ENCODE results near the gene TBC1D22A.

Gene TBC1D22A

GRCh38 chr22:47035425-47035881 is 273.0 kb downstream of the TBC1D22A start:
- Histone ChIP-seq H3F3A (ENCODE audit: insufficient read depth, low read length) (no peaks in the 10 kb centered on the region), H3K36me3 (ENCODE audit: insufficient read depth, low read length) (peaks cover 8% of the 10 kb centered on the region; the same call in 1 of the 2 replicates), H3K79me2 (ENCODE audit: insufficient read depth, low read length) (no peaks in the 10 kb centered on the region)

GRCh38 chr22:47036352-47036751 is 273.9 kb downstream of the TBC1D22A start:
- no peaks in the 10 kb centered on the region for H3F3A ChIP-seq (ENCODE audit: insufficient read depth, low read length)
- no peaks in the 10 kb centered on the region for H3K4me1 ChIP-seq (ENCODE audit: insufficient read depth, low read length, severe bottlenecking)
- H3K27ac ChIP-seq (ENCODE audit: low read depth, low read length, poor library complexity, severe bottlenecking), result no peak overlapping the region
- H3K4me2 ChIP-seq (ENCODE audit: low read length), result no peak overlapping the region
- no peaks in the 10 kb centered on the region for H4K20me1 ChIP-seq (ENCODE audit: insufficient read depth, low read length)
- H3K79me2 ChIP-seq (ENCODE audit: insufficient read depth, low read length), result no peaks in the 10 kb centered on the region
- H3K9me2 ChIP-seq (ENCODE audit: low read depth, low read length), result no peaks in the 10 kb centered on the region
- H3K4me3 ChIP-seq (ENCODE audit: low read depth, low read length, poor library complexity, severe bottlenecking), result no peak overlapping the region
- H3K9me3 ChIP-seq (ENCODE audit: low read length), result no peaks in the 10 kb centered on the region
- no peak overlapping the region for H3K9ac ChIP-seq (ENCODE audit: low read length)
- H3K27me3 ChIP-seq (ENCODE audit: insufficient read depth, low read length), result no peaks in the 10 kb centered on the region
- no peak overlapping the region for H2AFZ ChIP-seq (ENCODE audit: low read length)
- peaks cover 8% of the 10 kb centered on the region; the same call in 1 of the 2 replicates for H3K36me3 ChIP-seq (ENCODE audit: insufficient read depth, low read length)
- no peak for TF ChIP-seq CTCF (IDR thresholded peaks at IDR 0.05; ENCODE audit: low read length)
- TF ChIP-seq EZH2 (IDR thresholded peaks at IDR 0.05; ENCODE audit: borderline replicate concordance, low read length), result no peak

More at GRCh38 chr22:47035425-47035881, 273.0 kb downstream of the TBC1D22A start:
- Histone ChIP-seq H3K27ac (ENCODE audit: low read depth, low read length, poor library complexity, severe bottlenecking) (no peak overlapping the region), H4K20me1 (ENCODE audit: insufficient read depth, low read length) (no peaks in the 10 kb centered on the region), H3K9me2 (ENCODE audit: low read depth, low read length) (no peaks in the 10 kb centered on the region), H2AFZ (ENCODE audit: low read length) (no peak overlapping the region), H3K9ac (ENCODE audit: low read length) (no peak overlapping the region), H3K4me1 (ENCODE audit: insufficient read depth, low read length, severe bottlenecking) (no peaks in the 10 kb centered on the region), H3K27me3 (ENCODE audit: insufficient read depth, low read length) (no peaks in the 10 kb centered on the region), H3K9me3 (ENCODE audit: low read length) (no peaks in the 10 kb centered on the region), H3K4me2 (ENCODE audit: low read length) (no peak overlapping the region), H3K4me3 (ENCODE audit: low read depth, low read length, poor library complexity, severe bottlenecking) (no peak overlapping the region)
- TF ChIP-seq CTCF (IDR thresholded peaks at IDR 0.05; ENCODE audit: low read length) (no peak), EZH2 (IDR thresholded peaks at IDR 0.05; ENCODE audit: borderline replicate concordance, low read length) (no peak)

GRCh38 chr22:47036936-47037485 is 274.6 kb downstream of the TBC1D22A start:
- H3K27me3 ChIP-seq (ENCODE audit: insufficient read depth, low read length), result no peaks in the 10 kb centered on the region
- H3K27ac ChIP-seq (ENCODE audit: low read depth, low read length, poor library complexity, severe bottlenecking), result no peak overlapping the region
- TF ChIP-seq CTCF (IDR thresholded peaks at IDR 0.05; ENCODE audit: low read length) (no peak), EZH2 (IDR thresholded peaks at IDR 0.05; ENCODE audit: borderline replicate concordance, low read length) (no peak)
- no peaks in the 10 kb centered on the region for H4K20me1 ChIP-seq (ENCODE audit: insufficient read depth, low read length)
- H3K4me2 ChIP-seq (ENCODE audit: low read length), result no peak overlapping the region
- H3K4me3 ChIP-seq (ENCODE audit: low read depth, low read length, poor library complexity, severe bottlenecking), result no peak overlapping the region
- H3K9me2 ChIP-seq (ENCODE audit: low read depth, low read length), result no peaks in the 10 kb centered on the region
- no peaks in the 10 kb centered on the region for H3K79me2 ChIP-seq (ENCODE audit: insufficient read depth, low read length)
- no peaks in the 10 kb centered on the region for H3K4me1 ChIP-seq (ENCODE audit: insufficient read depth, low read length, severe bottlenecking)
- no peak overlapping the region for H3K9ac ChIP-seq (ENCODE audit: low read length)
- no peaks in the 10 kb centered on the region for H3K9me3 ChIP-seq (ENCODE audit: low read length)
- no peak overlapping the region for H2AFZ ChIP-seq (ENCODE audit: low read length)
- no peaks in the 10 kb centered on the region for H3F3A ChIP-seq (ENCODE audit: insufficient read depth, low read length)
- H3K36me3 ChIP-seq (ENCODE audit: insufficient read depth, low read length), result peaks cover 8% of the 10 kb centered on the region; the same call in 1 of the 2 replicates
